ENCODE results near the gene P2RX1.

GRCh38 chr17:3917391-3917931, 1.2 kb upstream of the P2RX1 start:
- no peak for TF ChIP-seq EP300 (IDR thresholded peaks at IDR 0.05; ENCODE audit: low read depth)
- no peak for TF ChIP-seq POLR2A (IDR thresholded peaks at IDR 0.05)
- no peak for TF ChIP-seq CTCF (IDR thresholded peaks at IDR 0.05)
